Frontal cortex (tissue), 4 donors: ENCODE measurements around the gene TMEM271. TPM values are rescaled to one million over a fixed set of nuclear protein-coding genes. Genes with fewer than 3 reads are reported as not detected.
"Not testable (repeated sequence)": the region's sequence is repeated elsewhere in the genome, so short reads cannot be mapped to it uniquely, and the experiment has no call there.

Experiments used
- DNase-seq, 2 donors: peaks; one replicate each; pipeline ENCODE4 v3.0.0; 2012; ENCODE audit warnings: low spot score in 2 of 2
- FAIRE-seq: peaks from 2 replicates; lab custom pipeline; 2012; peaks lifted over from hg19 to GRCh38; lab: Jason Lieb, UNC
- total RNA-seq: library from RNA; depleted of rRNA; stranded (reverse); fragments of >200 nt; gene quantifications from one replicate; pipeline ENCODE4 v1.2.3, GENCODE V29; 2014
- donor health status: control.
- donor health status: control.
- donor health status: control.

The TMEM271 gene
- total RNA-seq, 1 donor from 2014 or later, result 15.9 TPM

DNA sequence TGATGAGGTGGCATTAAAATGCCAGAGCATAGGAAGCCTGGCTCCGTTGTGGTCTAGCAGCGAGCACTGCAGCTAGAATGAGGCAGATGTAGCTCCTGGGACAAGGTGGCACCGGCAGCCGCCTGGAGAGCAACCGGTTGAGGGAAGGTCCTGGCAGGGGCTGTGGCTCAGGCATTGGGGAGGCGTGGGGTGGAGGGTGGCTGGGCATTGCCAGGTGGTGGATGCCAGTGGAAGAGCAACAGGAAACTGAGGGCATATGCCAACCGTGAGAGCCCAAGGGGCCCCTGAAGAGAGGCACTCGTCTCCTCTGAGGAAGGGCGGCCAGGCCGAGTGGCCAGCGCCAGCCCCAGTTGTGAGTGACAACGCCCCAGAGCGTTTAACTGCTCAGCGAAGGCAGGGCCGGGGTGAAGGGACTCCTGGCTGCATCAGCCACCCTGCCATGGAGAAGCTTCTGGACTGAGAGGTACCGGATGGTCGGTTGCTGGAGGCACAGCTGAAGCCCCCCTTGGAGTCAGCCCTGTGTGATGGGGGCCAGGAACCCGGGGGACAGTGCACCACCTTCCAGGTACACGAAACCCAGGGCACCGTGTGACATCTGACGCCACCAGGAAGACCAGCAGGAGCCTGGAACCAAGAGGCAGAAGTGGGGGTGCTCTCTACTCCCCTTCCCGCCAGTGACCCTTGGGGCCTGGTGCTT, 36.1 kb upstream of the TMEM271 start:
- FAIRE-seq (no peak), DNase-seq (no peak)

DNA sequence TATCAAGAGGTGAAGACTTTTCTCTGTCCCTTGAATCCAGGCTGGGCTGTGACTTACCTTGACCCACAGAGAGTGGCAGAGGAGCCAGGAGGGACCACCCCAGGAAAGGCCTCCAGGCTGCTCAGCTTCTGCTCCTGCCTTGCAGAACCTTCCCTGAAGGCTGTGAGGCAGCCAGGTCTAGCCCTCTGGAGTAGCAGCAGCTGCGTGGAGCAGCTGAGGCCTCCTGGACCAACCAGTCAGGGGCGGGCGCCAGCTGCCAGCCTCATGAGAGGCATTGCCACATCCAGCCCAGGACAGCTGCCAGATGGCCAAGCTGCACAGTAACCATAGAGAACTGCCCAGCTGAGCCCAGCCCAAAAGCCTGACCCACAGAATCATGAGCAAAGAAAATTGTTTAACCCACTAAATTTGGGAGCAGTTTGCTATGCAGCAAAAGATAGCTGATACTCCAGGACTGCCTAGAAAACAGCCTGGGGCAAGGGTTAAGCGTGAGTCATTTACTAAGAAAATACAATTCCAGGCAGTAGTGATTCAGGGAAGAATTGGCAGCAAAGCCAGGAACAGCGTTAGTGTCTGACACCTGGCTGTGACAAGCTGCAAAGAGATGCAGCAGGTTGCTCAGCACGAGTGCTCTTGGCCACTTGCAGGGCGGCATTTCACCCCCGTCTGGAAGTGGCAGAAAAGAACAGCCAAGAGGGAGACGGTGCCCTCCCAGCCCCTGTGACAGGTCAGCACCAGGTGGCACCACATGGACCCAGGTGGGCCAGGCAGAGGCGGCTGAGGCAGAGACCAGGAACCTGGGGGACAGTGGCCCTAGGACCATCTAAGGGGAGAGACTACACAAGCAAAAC, 34.5 kb upstream of the TMEM271 start:
- DNase-seq, result no peak
- FAIRE-seq, result no peak

DNA sequence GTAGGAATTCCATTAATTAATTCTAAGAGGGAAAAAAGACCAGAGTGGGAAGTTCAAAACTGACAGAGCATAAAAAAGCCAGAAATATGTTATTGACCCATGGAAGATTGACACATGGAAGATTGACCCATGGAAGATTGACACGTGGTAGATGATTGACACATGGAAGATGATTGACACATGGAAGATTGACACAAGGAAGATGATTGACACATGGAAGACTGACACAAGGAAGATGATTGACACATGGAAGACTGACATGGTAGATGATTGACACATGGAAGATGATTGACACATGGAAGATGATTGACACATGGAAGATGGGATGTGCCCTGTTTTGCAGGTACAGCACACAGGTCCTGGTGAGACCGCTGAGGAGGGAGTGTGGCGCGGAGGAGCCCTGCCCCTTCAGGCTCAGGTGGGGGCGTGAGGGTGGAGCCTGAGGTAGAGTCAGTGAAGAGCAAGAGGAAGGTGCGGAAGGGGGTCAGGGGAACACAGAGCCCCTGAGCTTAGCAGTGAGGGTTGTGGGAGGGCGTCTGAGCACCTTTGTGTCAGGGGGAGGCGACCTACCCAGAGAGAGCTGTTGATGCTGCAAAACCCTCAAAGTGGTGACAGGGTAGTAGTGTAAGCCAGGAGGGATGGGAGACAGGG, 33.4 kb upstream of the TMEM271 start:
- FAIRE-seq (no peak), DNase-seq (no peak)

DNA sequence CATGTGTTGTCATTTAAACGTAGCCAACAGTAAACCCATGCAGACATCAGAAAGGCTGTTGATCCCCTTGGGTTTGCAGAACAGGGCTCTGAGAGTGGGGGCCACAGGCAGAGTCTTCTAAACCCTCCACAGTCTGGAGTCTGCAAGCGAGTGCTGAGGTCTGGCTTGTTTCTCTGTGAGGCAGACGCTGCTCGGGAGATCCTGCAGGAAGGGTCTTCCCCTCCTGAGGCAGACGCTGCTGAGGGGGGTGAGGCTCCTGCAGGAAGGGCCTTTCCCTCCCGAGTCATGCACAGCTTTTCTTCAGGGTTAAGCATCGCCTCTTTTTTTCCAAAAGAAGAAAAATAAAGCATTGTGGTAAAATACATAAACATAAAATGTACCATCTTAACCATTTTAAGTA, 32.1 kb upstream of the TMEM271 start:
- DNase-seq (no peak), FAIRE-seq (no peak)

DNA sequence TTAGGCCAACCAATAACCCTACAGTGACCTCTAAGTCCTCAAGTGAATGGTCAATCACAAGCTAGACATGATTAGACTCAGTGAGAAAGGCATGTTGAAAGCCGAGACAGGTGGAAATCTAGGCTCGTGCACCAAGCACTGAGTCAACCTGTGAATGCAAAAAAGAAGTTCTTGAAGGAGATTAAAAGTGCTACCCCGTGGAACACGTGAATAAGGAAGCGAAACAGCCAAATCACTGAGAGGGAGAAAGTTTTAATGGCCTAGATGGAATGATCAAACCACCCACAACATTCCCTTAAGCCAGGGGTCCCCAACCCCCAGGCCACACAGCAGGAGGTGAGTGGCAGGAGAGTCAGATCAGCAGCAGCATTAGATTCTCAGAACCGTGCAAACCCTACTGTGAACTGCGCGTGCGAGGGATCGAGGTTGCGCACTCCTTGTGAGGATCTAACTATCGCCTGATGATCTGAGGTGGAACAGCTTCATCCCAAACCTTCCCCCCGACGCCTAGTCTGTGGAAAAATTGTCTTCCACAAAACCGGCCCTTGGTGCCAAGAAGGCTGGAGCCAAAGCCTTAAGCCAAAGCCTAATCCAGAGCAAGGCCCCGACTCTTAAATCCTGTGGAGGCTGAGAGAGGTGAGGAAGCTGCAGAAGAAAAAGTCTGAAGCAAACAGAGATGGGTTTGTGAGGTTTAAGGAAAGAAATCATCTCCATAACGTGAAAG, 29.8 kb upstream of the TMEM271 start:
- DNase-seq (no peak), FAIRE-seq (no peak)

DNA sequence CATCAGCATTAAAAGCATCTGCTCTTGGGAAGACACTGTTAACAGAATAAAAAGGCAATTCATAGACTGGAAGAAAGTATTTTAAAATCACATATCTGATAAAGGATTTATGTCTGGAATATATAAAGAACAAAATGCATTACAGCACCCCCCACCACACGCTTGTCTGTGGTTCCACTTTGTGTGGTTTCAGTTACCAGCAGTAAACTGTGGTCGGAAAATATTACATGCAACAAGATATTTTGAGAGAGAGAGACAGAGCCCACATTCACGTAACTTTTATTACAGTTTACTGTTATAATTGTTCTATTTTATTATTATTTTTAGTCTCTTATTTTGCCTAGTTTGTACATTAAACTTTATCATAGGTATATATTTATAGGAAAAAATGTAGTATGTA, 28.0 kb upstream of the TMEM271 start:
- FAIRE-seq (no peak), DNase-seq (no peak)

DNA sequence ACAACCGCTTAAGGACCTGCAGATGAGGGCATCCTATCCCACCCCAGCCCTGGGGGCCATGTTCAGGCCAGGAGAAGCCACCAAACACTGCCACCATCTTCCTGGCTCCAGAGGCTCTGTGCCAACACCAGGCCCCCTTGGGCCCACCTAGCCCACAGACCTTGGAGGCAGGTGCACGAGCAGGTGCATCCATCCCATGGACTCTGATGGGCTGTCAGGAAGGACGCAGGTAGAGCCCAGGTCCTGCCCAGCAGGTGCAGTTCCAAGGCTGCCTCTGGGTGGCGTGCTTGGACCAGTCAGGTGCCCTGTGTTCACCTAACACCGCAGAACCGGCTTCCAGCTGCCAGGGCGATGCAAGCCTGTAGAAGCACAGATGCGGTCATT, 26.5 kb upstream of the TMEM271 start:
- FAIRE-seq (no peak), DNase-seq (no peak)

DNA sequence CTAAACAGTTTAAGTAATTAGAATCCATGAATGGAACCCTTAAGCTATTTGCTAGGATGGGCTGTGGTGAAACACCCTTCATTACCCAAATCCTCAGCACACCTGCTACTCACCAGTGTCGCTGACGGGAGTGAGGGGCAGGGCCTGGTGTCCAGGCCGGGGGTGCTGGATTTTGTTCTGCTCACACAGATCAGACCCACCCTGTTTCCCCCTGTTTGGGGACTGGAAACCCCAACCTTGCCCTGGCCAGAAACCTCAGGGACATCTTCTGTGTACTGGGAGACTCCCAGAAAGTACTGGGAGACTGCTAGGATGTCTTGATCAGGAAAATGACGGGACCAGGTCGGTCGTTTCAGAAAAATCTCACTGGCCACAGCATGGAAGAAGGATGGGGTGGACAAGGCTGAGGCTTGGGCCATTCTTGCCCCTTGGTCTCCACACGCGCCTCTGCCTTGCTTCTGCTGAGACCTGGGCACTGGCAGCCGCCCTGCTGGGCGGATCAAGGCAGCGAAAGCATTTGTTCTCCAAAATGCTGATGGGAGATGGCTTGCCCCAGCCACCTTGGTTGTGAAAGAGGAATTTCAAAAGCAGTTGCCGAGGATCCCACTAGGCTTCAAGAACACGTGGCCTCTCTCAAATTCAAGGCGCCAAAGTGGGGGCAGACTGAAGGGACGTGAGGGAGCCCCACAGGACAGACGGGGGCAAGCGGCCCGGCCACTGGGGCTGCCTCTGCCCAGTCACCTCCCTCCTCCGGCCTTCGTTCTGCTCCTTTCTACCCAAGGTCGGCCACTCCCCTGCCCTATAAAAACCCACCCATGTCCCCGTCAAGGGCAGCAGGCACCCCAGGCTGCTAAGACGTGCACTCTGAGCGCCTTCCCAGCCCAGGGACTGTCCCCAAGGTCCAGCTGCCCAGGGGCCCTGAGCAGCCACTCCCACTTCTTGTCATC, 25.8 kb upstream of the TMEM271 start:
- no peak for FAIRE-seq
- DNase-seq, result no peak

DNA sequence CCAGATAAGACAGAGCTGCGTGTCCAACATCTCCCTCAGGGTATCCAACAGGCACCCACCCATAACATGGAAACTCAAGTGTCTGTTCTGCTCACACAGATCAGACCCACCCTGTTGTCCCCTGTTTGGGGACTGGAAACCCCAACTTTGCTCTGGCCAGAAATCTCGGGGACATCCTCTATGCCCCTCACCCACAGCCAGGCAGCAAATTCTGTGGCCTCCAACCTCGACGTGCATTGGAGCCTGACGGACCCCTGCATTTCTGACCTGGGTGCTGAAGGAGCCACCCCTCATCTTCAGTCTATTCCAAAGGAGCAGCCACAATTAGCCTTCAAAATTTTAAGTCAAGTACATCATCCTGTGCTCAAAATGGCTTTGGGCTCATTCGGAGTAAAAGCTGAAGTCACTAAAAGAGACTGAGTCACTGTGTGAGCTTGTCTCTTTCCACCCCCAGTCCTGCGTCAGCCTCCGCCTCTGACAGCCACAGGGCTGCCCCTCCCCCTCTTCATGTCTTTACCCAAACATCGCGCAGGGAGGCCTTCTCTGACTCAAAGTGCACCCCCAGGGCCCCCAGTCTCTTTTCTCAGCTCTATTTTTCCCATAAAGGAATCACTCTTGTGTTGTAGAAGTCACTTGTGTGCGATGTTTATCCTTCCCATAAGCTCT, 24.9 kb upstream of the TMEM271 start:
- DNase-seq (no peak), FAIRE-seq (no peak)

DNA sequence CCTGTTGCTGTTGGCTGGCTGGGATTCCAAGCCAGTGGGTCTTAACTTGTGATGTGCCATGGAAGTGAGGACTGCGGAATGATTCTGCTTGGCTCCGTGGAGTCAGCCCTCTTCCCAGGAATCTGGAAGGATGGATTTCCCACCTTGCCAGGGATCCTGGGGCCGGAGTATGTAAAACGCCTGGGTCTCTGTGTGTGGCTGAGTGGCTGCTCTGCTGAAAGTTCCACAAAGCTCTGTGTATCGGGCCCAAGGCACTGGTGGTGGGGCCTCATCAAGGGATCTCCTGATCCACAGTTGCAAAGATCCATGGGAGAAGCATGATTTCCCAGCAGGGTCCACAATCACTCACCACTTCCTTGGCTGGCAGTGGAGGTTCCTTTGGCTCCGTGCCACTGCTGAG, 24.1 kb upstream of the TMEM271 start:
- no peak for DNase-seq
- FAIRE-seq, result no peak

DNA sequence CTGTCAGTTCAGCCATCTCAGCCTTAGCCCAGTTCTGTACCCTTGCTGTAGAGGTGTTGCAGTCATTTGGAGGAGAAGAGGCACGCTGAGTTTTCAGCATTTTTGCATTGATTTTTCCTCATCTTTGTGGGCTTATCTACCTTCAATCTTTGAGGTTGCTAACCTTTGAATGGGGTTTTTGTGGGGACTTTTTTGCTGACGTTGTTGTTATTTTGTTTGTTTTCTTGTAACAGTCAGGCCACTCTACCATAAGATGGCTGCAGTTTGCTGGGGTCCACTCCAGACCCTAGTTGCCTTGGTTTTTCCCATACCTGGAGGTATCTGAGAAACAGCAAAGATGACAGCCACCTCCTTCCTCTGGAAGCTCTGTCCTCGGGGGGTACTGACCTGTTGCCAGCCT, 22.8 kb upstream of the TMEM271 start:
- DNase-seq (no peak), FAIRE-seq (no peak)

DNA sequence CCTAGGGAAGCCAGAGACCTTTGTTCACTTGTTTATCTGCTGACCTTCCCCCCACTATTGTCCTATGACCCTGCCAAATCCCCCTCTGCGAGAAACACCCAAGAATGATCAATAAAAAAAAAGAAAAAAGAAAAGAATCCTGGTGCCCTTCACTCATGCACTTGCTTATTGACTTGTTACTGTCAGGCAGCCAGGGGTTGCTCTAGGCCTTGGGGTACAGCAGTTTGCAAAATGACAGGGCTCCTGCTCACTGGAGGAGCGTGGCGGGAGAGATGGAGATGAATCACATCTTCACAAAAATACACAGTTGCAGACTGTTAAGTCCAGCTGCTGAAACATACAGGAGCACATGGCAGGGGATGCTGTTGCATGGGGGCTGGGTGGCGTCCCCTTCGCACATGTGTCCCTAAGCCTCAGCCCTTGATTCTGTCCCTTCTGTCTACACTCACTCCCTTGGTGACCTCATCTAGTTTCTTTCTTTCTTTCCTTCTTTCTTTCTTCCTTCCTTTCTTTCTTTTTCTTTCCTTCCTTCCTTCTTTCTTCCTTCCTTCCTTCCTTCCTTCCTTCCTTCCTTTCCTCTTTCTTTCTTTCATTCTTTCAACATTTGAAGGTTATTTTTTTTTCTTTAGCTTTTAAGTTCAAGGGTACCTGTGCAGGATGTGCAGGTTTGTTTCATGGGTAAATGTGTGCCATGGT, 16.9 kb upstream of the TMEM271 start:
- no peak for FAIRE-seq
- no peak for DNase-seq

DNA sequence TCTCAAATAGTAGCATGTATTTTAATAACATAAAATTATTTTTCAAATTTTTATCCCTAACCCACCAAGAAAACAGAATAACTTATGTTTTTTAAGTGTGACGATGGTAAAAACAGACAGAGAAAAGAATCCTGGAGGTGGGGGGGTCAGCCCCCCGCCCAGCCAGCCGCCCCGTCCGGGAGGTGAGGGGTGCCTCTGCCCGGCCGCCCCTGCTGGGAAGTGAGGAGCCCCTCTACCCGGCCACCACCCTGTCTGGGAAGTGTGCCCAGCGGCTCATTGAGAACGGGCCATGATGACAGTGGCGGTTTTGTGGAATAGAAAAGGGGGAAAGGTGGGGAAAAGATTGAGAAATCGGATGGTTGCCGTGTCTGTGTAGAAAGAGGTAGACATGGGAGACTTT, 16.1 kb upstream of the TMEM271 start:
- DNase-seq, FAIRE-seq: not testable (repeated sequence)

DNA sequence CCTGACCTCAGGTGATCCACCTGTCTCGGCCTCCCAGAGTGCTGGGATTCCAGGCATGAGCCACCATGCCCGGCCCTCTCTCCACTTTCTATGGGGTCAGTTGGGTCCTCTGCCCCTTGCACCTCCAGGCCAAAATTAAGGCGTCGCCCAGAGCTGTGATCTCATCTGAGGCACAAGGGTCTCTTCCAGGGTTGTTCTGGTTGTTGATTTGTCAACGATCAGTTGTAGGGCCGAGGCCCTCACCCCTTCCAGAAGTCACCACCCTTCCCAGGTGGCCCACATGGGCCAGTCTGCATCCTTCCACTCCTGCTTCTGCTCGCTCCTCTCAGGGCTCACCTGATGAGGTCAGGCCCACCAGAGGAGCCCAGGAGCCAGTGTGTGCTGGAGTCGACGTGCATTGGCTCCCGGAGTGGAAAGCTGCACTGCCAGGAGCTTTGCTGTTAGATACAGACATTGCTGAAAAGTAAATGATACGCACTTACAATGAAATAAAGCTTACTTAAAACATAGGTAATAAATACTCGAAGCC, 14.3 kb upstream of the TMEM271 start:
- DNase-seq, result no peak
- FAIRE-seq, result no peak

DNA sequence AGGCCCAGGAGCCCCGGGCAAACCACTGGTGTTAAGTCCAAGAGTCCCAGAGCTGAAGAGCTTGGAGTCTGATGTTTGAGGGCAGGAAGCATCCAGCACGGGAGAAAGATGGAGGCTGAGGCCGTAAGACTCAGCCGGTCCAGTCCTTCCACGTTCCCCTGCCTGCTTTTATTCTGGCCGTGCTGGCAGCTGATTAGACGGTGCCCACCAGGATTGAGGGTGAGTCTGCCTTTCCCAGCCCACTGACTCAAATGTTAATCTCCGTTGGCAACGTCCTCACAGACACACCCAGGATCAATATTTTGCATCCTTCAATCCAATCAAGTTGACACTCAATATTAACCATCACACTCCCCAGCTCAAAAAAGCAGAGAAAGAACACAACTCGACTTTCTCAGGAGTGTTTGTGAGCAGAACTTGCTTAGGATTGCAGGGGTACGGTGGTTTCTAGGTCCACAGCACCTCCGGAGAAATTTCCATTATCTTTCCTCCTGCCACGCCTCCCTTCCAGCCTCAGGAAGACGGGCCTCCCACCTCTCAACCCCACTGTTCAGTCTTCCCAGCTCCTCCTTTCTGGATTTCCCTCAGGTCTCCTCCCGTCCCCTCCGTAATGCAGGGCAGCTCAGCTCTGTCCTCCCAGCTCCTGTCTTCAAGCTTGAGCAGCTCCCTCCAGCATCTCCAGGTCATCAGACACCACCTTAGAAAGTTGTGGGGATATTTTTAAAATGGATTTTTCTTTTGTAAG, 13.3 kb upstream of the TMEM271 start:
- no peak for FAIRE-seq
- DNase-seq, result no peak

DNA sequence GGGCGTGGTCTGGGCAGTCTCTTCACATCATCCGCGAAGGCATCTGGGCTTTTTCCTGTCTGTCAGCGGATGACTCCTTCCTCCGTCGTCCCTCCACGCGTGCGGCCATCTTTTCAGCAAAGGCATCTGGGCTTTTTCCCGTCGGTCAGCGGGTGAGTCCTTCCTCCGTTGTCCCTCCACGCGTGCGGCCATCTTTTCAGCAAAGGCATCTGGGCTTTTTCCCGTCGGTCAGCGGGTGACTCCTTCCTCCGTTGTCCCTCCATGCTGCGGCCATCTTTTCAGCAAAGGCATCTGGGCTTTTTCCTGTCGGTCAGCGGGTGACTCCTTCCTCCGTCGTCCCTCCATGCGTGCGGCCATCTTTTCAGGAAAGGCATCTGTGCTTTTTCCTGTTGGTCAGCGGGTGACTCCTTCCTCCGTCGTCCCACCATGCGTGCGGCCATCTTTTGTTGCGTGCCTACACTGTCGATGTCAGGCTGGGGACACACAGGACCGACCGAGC, 12.3 kb upstream of the TMEM271 start:
- no peak for FAIRE-seq
- no peak for DNase-seq
